Testis (tissue), 3 donors: ENCODE measurements around the gene EXOC3. TPM values are rescaled to one million over a fixed set of nuclear protein-coding genes. Genes with fewer than 3 reads are reported as not detected.

Source experiments
- DNase-seq: peaks from one replicate; pipeline ENCODE4 v3.0.0-alpha.2; 2019
- H3K27ac ChIP-seq, 2 donors: fragments of 200-600 bp; sonication (generic); one replicate each; pipeline ENCODE4 v1.5.1; 2019
- H3K27me3 ChIP-seq: fragments of 200-600 bp; sonication (generic); one replicate; pipeline ENCODE4 v1.5.1; 2019
- H3K36me3 ChIP-seq: fragments of 200-600 bp; sonication (generic); one replicate; pipeline ENCODE4 v1.5.1; 2017; ENCODE audit warnings: low read depth; ENCODE audit errors: missing control alignments
- H3K4me1 ChIP-seq: fragments of 200-600 bp; sonication (generic); one replicate; pipeline ENCODE4 v1.5.1; 2019
- H3K4me3 ChIP-seq, 2 donors: fragments of 200-600 bp; sonication (generic); one replicate each; pipeline ENCODE4 v1.5.1; 2017 to 2019
- H3K9me3 ChIP-seq: fragments of 200-600 bp; sonication (generic); one replicate; pipeline ENCODE4 v1.5.1; 2017
- CTCF ChIP-seq, 3 experiments: fragments of 450-650 bp in 2 of 3; fragments of 200-600 bp in 1 of 3; sonication (generic) in 1 of 3; IDR thresholded peaks; one replicate each; pipeline ENCODE4 v1.5.1; 2016 to 2019; ENCODE audit warnings: antibody characterized with exemption in 3 of 3, mild to moderate bottlenecking in 2 of 3, moderate library complexity in 1 of 3
- POLR2A ChIP-seq: fragments of 450-650 bp; IDR thresholded peaks from one replicate; pipeline ENCODE4 v1.6.1; 2017; ENCODE audit warnings: antibody characterized with exemption, mild to moderate bottlenecking, moderate library complexity
- WGBS, 2 donors: methylation state at CpG; one replicate each; pipeline ENCODE4 v1.1.5; 2018; 5-methylcytosine and 5-hydroxymethylcytosine counted together
- intact Hi-C: fragments of 100-400 bp; cut with DNase I; formaldehyde crosslinking; loops from one replicate; pipeline ENCODE4 v1.15.1; 2023; ENCODE audit warnings: low total_unique reads
- polyA plus RNA-seq: library from polyadenylated mRNA; stranded (reverse); fragments of 350-450 nt; fragmentation: Illumina TruSeq; extraction: RNeasy Lipid Tissue Mini Kit (QIAGEN cat#74804); gene quantifications from one replicate; pipeline ENCODE4 v1.2.3, GENCODE V29; 2014; ENCODE audit warnings: low read depth, low replicate concordance; ENCODE audit not compliant: insufficient read depth
- total RNA-seq, 2 donors: library from RNA; depleted of rRNA; stranded (reverse); fragments of >200 nt; gene quantifications; one replicate each; pipeline ENCODE4 v1.2.3, GENCODE V29; 2016

The EXOC3 gene
- total and polyA plus RNA-seq, 3 donors from 2014 or later, result 111 to 122 (median 120) TPM

- Histone ChIP-seq H3K4me1 (no peaks in the 10 kb centered on the region), H3K4me3 (peak overlapping the region; percentile 32 to 51), H3K9me3 (no peaks in the 10 kb centered on the region), H3K36me3 (no peaks in the 10 kb centered on the region), H3K27ac (no peak overlapping the region), H3K27me3 (no peaks in the 10 kb centered on the region)
- WGBS, 2 donors, result 55 to 76% methylated on average over 7 to 33 of the region's 34 CpGs
- no peak for TF ChIP-seq POLR2A
- no peak for TF ChIP-seq CTCF (IDR thresholded peaks at IDR 0.05)
- no peak for DNase-seq
- intact Hi-C loops, result no loop called here
Observed at GRCh38 chr5:421287-421880, 21.6 kb upstream of the EXOC3 start.

- Histone ChIP-seq H3K9me3 (no peaks in the 10 kb centered on the region), H3K4me3 (peak overlapping the region in 1 of 2 donors; percentile 51), H3K27ac (no peak overlapping the region), H3K4me1 (no peaks in the 10 kb centered on the region), H3K36me3 (no peaks in the 10 kb centered on the region), H3K27me3 (no peaks in the 10 kb centered on the region)
- intact Hi-C loops, result no loop called here
- 63 to 87% methylated on average over 13 of the region's 13 CpGs for WGBS, 2 donors
- TF ChIP-seq CTCF (IDR thresholded peaks at IDR 0.05), result no peak
- TF ChIP-seq POLR2A, result no peak
- no peak for DNase-seq
Observed at GRCh38 chr5:421901-422300, 21.1 kb upstream of the EXOC3 start.

DNA sequence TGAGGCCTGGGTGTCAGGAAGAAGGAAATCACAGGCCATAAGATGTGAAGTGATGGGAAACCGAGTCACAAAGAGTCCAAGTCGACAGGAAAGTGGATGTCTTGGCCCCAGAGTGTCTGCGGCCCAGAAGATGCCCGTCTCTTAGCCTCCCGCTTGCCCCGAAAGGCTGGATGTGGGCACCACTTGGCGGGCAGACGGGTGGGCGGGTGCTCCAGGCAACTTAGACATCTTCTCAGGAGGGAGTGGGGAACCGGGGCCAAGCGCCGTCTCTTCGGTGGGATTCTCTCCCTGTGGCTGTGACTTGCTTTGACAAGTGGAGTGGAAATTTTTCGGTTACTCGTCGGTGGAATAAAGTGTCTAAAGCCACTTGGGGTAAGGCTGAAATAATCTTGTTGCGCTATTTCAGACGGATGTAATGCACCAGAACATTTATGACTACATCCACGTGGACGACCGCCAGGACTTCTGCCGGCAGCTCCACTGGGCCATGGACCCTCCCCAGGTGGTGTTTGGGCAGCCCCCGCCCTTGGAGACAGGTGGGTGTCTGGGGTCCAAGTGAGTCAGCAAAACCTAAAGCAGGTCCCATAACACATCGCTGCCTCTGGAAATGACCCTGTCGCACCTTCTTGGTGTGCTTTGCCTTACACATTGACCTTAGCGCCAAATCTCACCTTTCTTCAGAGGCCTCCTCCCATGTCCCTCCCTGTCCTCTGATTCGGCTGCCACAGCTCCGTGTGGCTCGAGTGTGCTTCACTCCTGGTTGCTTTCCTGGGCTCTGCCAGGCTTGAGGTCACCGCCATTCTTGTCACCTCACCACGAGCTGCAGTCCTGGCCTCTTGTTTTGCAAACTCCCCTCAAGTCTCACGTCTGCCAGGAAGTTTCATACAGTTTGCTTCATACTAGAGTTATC is 20.4 kb upstream of the EXOC3 start:
- no peaks in the 10 kb centered on the region for H3K4me1 ChIP-seq
- DNase-seq, result no peak
- no peak overlapping the region for H3K27ac ChIP-seq
- H3K4me3 ChIP-seq, result peak overlapping the region in 1 of 2 donors; percentile 51
- intact Hi-C loops, result no loop called here
- WGBS, 2 donors, result 74 to 77% methylated on average over 32 of the region's 32 CpGs
- no peaks in the 10 kb centered on the region for H3K27me3 ChIP-seq
- TF ChIP-seq POLR2A (no peak), CTCF (IDR thresholded peaks at IDR 0.05) (no peak)
- no peaks in the 10 kb centered on the region for H3K9me3 ChIP-seq
- no peaks in the 10 kb centered on the region for H3K36me3 ChIP-seq

DNA sequence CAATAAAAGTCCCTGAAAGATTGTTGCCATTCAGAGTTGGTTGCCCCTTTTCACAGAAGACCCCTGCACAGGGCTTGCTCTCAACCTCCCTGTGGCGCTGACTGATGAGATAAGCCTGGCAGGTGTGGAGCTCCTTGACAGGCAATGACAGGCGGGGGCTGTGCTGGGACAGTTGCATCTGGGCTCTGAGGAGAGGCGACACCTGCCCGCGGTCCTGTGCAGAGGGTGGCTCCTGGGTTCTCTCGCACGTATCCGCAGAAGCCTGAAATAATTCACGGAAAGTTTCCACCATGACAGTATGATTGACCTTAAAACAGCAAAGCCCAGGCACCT is 19.8 kb upstream of the EXOC3 start:
- intact Hi-C loops, result no loop called here
- no peak overlapping the region for H3K27ac ChIP-seq
- H3K4me1 ChIP-seq, result no peaks in the 10 kb centered on the region
- no peaks in the 10 kb centered on the region for H3K36me3 ChIP-seq
- no peak for DNase-seq
- TF ChIP-seq CTCF (IDR thresholded peaks at IDR 0.05), result no peak
- TF ChIP-seq POLR2A, result no peak
- no peaks in the 10 kb centered on the region for H3K9me3 ChIP-seq
- WGBS, 2 donors, result 82 to 90% methylated on average over 9 of the region's 9 CpGs
- H3K27me3 ChIP-seq, result no peaks in the 10 kb centered on the region
- no peak overlapping the region for H3K4me3 ChIP-seq
